Right lobe of liver (tissue), 6 donors: Measurements from ENCODE around the gene C2orf76. TPM values are rescaled to one million over a fixed set of nuclear protein-coding genes. Genes with fewer than 3 reads are reported as not detected.
A peak's percentile ranks its signal among the peaks of the same experiment; 100 is the strongest.

Source experiments
- ATAC-seq, 4 donors: fragments of 200-7000 bp; cut with Tn5 transposase; one replicate each; pipeline ENCODE4 v1.9.1; 2020; ENCODE audit warnings: mild to moderate bottlenecking in 4 of 4, moderate library complexity in 4 of 4
- DNase-seq, 3 donors: peaks; one replicate each; pipeline ENCODE4 v3.0.0-alpha.2; 2020
- H3K27ac ChIP-seq, 3 donors: fragments of 200-600 bp; one replicate each; pipeline ENCODE4 v1.8.0; 2022
- H3K27me3 ChIP-seq, 2 donors: fragments of 200-600 bp; one replicate each; pipeline ENCODE4 v1.8.0; 2022
- H3K36me3 ChIP-seq, 4 donors: fragments of 200-600 bp; sonication (generic) in 1 of 4; one replicate each; pipeline versions ENCODE4 v1.5.1 to v1.8.0; 2017 to 2022; ENCODE audit warnings: control low read depth in 1 of 4
- H3K4me1 ChIP-seq, 4 donors: fragments of 200-600 bp; sonication (generic) in 1 of 4; one replicate each; pipeline versions ENCODE4 v1.5.1 to v1.8.0; 2017 to 2022; ENCODE audit warnings: control low read depth in 1 of 4
- H3K4me3 ChIP-seq, 3 donors: fragments of 200-600 bp; one replicate each; pipeline ENCODE4 v1.8.0; 2022
- H3K9me3 ChIP-seq, 4 donors: fragments of 200-600 bp; sonication (generic) in 1 of 4; one replicate each; pipeline versions ENCODE4 v1.5.1 to v1.8.0; 2017 to 2022; ENCODE audit warnings: control low read depth in 1 of 4
- CTCF ChIP-seq, 4 donors: fragments of 200-600 bp in 3 of 4; fragments of 450-650 bp in 1 of 4; IDR thresholded peaks; one replicate each; pipeline versions ENCODE4 v1.5.1 to v1.8.0; 2016 to 2022; ENCODE audit warnings: antibody characterized with exemption in 4 of 4, mild to moderate bottlenecking in 2 of 4
- POLR2A ChIP-seq: fragments of 450-650 bp; IDR thresholded peaks from one replicate; pipeline ENCODE4 v1.6.1; 2017; ENCODE audit warnings: antibody characterized with exemption, mild to moderate bottlenecking
- WGBS: methylation state at CpG from one replicate; pipeline ENCODE4 v1.1.6; 2018; ENCODE audit warnings: low coverage, low lambda C conversion rate; ENCODE audit not compliant: insufficient coverage; ENCODE audit errors: missing lambda C conversion rate; 5-methylcytosine and 5-hydroxymethylcytosine counted together
- intact Hi-C, 2 donors: fragments of 100-400 bp; cut with DNase I; formaldehyde crosslinking; loops; one replicate each; pipeline versions ENCODE4 v1.11.2 to v1.14.1; 2022
- total RNA-seq, 6 experiments: library from RNA; depleted of rRNA in 2 of 6; stranded (reverse); fragments of >200 nt in 2 of 6; fragmentation: NEBNext Ultra II Directional in 3 of 6; extraction: Animal tissue kit (Norgen Biotek cat#: 25700) in 3 of 6; gene quantifications; one replicate each; pipeline versions ENCODE4 v1.1.0 to v1.2.4, GENCODE V29; 2016 to 2023
- donor health status: DM: no; HTN: yes; CAD: no.
- donor health status: DM: no; HTN: no; CAD: no.
- donor health status: DM: no; HTN: no; CAD: no.
- donor health status: DM: no; HTN: yes; CAD: no.
- donor health status: DM: no; HTN: yes; CAD: no.

The C2orf76 gene
- total RNA-seq, 6 experiments from 2014 or later = 2.6 to 5.5 (median 3.5) TPM

- Histone ChIP-seq H3K4me1 (peaks cover 0 to 4% (median 0%) of the 10 kb centered on the region in 4 donors), H3K4me3 (no peak overlapping the region), H3K36me3 (peaks cover 0 to 38% (median 15%) of the 10 kb centered on the region in 4 donors), H3K9me3 (no peaks in the 10 kb centered on the region), H3K27ac (no peak overlapping the region), H3K27me3 (no peaks in the 10 kb centered on the region)
- intact Hi-C loops = no loop called here
- ATAC-seq (peak in 2 of 4 donors; percentile 12 to 20), DNase-seq (no peak)
- TF ChIP-seq CTCF (IDR thresholded peaks at IDR 0.05) (no peak), POLR2A (no peak)
Observed at GRCh38 chr2:119267604-119268003, 99.0 kb downstream of the C2orf76 start.

- WGBS = no CpG with 5 or more reads among the region's 8 CpGs
- ATAC-seq = no peak
Observed at GRCh38 chr2:119266091-119266589, 100.5 kb downstream of the C2orf76 start.

DNA sequence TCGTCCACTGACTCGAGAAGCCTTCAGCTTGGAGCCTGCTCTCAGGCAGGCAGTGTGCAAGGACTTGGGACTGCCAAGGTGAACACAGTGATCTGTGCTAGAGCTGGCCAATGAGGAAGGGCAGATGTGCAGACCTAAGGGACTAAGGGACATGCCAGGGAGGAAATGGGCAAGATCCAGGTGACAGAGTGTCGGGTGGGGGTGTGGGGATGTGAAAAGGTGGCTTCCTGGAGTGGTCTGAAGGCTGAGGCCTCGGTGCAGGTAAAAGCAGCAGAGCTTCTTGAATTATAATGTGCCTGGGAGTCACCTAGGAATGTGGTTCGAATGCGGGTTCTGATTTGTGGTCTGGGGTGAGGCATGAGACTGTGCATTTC, 101.0 kb downstream of the C2orf76 start:
- Histone ChIP-seq H3K27me3 (no peaks in the 10 kb centered on the region), H3K4me1 (peaks cover 0 to 4% (median 0%) of the 10 kb centered on the region in 4 donors), H3K9me3 (no peaks in the 10 kb centered on the region), H3K4me3 (no peak overlapping the region), H3K36me3 (peaks cover 0 to 54% (median 23%) of the 10 kb centered on the region in 4 donors), H3K27ac (no peak overlapping the region)
- DNase-seq (no peak), ATAC-seq (no peak)
- intact Hi-C loops = no loop called here
- 90% methylated on average over 3 of the region's 6 CpGs for WGBS
- no peak for TF ChIP-seq POLR2A
- no peak for TF ChIP-seq CTCF (IDR thresholded peaks at IDR 0.05)

More at GRCh38 chr2:119266091-119266589, 100.5 kb downstream of the C2orf76 start:
- Histone ChIP-seq H3K4me3 (no peak overlapping the region), H3K27ac (no peak overlapping the region), H3K36me3 (peaks cover 0 to 49% (median 21%) of the 10 kb centered on the region in 4 donors), H3K9me3 (no peaks in the 10 kb centered on the region), H3K4me1 (peaks cover 0 to 4% (median 0%) of the 10 kb centered on the region in 4 donors), H3K27me3 (no peaks in the 10 kb centered on the region)
- TF ChIP-seq POLR2A = no peak
- TF ChIP-seq CTCF (IDR thresholded peaks at IDR 0.05) = no peak
- intact Hi-C loops = no loop called here
- no peak for DNase-seq

DNA sequence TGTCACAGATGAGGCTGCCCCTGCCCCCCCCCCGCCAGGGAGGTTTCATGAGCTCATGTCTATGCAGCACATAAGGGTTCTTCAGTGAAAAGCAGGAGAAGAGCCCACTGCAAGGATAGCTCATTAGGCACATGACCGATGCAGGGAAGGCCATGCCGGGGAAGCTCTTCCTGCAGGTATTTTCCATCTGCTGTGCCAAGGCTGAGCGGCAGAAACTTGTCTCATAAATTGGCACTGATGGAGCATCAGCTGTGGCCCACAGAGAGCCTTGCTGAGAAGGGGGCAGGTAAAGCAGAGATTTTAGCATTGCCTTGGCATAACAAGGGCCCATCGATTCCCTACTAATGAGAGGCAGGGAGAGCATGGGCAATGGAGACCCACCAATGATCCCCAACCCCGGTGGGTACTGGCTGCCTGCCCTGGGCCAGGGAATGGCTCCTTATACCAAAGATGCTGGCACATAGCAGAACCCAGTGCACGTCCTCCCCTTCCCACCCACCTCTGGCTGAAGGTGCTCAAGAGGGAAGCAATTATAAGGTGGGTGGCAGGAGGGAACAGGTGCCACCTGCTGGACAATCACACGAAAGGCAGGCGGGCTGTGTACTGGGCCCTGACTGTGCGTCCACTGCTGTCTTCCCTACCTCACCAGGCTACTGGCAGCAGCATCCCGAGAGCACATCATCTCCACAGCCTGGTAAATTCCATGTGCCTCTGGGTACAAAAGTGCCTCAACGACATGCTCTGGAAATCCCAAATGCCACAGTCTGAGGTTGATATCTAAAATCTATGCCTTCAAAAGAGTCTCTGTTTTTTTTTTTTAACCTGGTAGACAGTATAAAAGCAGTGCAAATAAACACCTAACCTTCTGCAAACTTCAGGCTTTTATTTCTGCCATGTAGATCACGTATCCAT, 101.6 kb downstream of the C2orf76 start:
- intact Hi-C loops = no loop called here
- WGBS = 19% methylated on average over 6 of the region's 13 CpGs

More for the DNA sequence above, 101.6 kb downstream of the C2orf76 start:
- DNase-seq (peak in 1 of 3 donors; percentile 40), ATAC-seq (peak; percentile 82 to 85 (median 84))
- Histone ChIP-seq H3K4me1 (peaks cover 0 to 3% (median 0%) of the 10 kb centered on the region in 4 donors), H3K27me3 (no peaks in the 10 kb centered on the region), H3K9me3 (no peaks in the 10 kb centered on the region), H3K36me3 (peaks cover 0 to 60% (median 24%) of the 10 kb centered on the region in 4 donors), H3K4me3 (no peak overlapping the region), H3K27ac (no peak overlapping the region)
- TF ChIP-seq POLR2A (no peak), CTCF (IDR thresholded peaks at IDR 0.05) (peak; percentile 71 to 85 (median 74))
